ENCODE results near the gene MAGOHB. TPM values are rescaled to one million over a fixed set of nuclear protein-coding genes. Genes with fewer than 3 reads are reported as not detected.

The MAGOHB gene
- total and polyA plus RNA-seq, 2 of the 13 experiments (the other 11 are each of a cell fraction or from before 2014, with no cell fraction given) = 7.0 to 49.8 TPM

DNA sequence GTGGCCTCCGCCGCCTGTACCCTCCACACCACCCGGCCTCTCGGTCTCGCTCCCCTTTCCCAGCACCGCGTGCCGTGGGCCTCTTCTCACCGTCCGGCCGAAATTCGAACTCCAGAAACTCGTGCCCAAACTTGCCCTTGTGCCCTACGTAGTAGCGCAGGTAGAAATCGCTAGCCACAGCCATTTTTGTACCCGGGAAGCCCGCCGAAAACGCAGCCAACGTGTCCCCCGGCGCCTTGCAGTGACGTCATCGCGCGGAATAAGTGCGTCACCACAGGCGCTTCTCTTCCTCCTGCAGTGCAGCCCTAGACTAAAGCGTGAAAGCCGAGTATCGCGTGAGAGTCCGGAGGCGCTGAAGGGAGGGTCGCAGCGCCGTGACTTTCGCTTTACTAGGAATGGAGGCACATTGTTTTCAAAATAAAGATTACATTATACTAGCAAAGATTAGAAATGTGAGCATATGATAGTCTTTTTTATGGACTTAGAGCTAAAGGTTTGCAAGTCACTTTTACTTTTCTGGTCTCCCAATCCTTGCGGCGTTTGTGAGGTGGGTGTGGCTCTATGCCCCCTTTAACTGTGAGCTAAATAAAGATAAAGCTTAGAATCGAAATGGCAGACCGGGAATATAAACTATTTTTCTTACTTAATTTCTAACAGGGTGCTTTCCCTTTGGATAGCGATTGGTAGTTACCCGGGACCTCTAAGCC is at the start of gene MAGOHB (continued):
- no peak for TF ChIP-seq GLI4 (CRISPR knock-in tag; IDR thresholded peaks at IDR 0.05; ENCODE audit: borderline replicate concordance)
- TF ChIP-seq REXO4 (CRISPR knock-in tag; IDR thresholded peaks at IDR 0.05; ENCODE audit: borderline replicate concordance) = no peak
- no peak for TF ChIP-seq ZSCAN21 (CRISPR knock-in tag; IDR thresholded peaks at IDR 0.05; ENCODE audit: borderline replicate concordance)
- TF ChIP-seq, protein P1, sequence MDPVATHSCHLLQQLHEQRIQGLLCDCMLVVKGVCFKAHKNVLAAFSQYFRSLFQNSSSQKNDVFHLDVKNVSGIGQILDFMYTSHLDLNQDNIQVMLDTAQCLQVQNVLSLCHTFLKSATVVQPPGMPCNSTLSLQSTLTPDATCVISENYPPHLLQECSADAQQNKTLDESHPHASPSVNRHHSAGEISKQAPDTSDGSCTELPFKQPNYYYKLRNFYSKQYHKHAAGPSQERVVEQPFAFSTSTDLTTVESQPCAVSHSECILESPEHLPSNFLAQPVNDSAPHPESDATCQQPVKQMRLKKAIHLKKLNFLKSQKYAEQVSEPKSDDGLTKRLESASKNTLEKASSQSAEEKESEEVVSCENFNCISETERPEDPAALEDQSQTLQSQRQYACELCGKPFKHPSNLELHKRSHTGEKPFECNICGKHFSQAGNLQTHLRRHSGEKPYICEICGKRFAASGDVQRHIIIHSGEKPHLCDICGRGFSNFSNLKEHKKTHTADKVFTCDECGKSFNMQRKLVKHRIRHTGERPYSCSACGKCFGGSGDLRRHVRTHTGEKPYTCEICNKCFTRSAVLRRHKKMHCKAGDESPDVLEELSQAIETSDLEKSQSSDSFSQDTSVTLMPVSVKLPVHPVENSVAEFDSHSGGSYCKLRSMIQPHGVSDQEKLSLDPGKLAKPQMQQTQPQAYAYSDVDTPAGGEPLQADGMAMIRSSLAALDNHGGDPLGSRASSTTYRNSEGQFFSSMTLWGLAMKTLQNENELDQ (CRISPR knock-in tag; IDR thresholded peaks at IDR 0.05; ENCODE audit: borderline replicate concordance) = 0 out of 2 replicates have a peak, but pooled peaks have one; percentile 46
- TF ChIP-seq KLF13 (CRISPR knock-in tag; IDR thresholded peaks at IDR 0.05) = no peak
- TF ChIP-seq, protein P2, sequence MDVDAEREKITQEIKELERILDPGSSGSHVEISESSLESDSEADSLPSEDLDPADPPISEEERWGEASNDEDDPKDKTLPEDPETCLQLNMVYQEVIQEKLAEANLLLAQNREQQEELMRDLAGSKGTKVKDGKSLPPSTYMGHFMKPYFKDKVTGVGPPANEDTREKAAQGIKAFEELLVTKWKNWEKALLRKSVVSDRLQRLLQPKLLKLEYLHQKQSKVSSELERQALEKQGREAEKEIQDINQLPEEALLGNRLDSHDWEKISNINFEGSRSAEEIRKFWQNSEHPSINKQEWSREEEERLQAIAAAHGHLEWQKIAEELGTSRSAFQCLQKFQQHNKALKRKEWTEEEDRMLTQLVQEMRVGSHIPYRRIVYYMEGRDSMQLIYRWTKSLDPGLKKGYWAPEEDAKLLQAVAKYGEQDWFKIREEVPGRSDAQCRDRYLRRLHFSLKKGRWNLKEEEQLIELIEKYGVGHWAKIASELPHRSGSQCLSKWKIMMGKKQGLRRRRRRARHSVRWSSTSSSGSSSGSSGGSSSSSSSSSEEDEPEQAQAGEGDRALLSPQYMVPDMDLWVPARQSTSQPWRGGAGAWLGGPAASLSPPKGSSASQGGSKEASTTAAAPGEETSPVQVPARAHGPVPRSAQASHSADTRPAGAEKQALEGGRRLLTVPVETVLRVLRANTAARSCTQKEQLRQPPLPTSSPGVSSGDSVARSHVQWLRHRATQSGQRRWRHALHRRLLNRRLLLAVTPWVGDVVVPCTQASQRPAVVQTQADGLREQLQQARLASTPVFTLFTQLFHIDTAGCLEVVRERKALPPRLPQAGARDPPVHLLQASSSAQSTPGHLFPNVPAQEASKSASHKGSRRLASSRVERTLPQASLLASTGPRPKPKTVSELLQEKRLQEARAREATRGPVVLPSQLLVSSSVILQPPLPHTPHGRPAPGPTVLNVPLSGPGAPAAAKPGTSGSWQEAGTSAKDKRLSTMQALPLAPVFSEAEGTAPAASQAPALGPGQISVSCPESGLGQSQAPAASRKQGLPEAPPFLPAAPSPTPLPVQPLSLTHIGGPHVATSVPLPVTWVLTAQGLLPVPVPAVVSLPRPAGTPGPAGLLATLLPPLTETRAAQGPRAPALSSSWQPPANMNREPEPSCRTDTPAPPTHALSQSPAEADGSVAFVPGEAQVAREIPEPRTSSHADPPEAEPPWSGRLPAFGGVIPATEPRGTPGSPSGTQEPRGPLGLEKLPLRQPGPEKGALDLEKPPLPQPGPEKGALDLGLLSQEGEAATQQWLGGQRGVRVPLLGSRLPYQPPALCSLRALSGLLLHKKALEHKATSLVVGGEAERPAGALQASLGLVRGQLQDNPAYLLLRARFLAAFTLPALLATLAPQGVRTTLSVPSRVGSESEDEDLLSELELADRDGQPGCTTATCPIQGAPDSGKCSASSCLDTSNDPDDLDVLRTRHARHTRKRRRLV (CRISPR knock-in tag; IDR thresholded peaks at IDR 0.05) = no peak
- TF ChIP-seq, protein P3, sequence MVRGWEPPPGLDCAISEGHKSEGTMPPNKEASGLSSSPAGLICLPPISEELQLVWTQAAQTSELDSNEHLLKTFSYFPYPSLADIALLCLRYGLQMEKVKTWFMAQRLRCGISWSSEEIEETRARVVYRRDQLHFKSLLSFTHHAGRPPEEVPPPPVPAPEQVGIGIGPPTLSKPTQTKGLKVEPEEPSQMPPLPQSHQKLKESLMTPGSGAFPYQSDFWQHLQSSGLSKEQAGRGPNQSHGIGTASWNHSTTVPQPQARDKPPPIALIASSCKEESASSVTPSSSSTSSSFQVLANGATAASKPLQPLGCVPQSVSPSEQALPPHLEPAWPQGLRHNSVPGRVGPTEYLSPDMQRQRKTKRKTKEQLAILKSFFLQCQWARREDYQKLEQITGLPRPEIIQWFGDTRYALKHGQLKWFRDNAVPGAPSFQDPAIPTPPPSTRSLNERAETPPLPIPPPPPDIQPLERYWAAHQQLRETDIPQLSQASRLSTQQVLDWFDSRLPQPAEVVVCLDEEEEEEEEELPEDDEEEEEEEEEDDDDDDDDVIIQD (CRISPR knock-in tag; IDR thresholded peaks at IDR 0.05; ENCODE audit: low read depth) = peak; percentile 72; the same call in 1 of the 2 replicates
- no peak for TF ChIP-seq ZNF230 (CRISPR knock-in tag; IDR thresholded peaks at IDR 0.05)
- TF ChIP-seq, protein P4, sequence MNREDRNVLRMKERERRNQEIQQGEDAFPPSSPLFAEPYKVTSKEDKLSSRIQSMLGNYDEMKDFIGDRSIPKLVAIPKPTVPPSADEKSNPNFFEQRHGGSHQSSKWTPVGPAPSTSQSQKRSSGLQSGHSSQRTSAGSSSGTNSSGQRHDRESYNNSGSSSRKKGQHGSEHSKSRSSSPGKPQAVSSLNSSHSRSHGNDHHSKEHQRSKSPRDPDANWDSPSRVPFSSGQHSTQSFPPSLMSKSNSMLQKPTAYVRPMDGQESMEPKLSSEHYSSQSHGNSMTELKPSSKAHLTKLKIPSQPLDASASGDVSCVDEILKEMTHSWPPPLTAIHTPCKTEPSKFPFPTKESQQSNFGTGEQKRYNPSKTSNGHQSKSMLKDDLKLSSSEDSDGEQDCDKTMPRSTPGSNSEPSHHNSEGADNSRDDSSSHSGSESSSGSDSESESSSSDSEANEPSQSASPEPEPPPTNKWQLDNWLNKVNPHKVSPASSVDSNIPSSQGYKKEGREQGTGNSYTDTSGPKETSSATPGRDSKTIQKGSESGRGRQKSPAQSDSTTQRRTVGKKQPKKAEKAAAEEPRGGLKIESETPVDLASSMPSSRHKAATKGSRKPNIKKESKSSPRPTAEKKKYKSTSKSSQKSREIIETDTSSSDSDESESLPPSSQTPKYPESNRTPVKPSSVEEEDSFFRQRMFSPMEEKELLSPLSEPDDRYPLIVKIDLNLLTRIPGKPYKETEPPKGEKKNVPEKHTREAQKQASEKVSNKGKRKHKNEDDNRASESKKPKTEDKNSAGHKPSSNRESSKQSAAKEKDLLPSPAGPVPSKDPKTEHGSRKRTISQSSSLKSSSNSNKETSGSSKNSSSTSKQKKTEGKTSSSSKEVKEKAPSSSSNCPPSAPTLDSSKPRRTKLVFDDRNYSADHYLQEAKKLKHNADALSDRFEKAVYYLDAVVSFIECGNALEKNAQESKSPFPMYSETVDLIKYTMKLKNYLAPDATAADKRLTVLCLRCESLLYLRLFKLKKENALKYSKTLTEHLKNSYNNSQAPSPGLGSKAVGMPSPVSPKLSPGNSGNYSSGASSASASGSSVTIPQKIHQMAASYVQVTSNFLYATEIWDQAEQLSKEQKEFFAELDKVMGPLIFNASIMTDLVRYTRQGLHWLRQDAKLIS (CRISPR knock-in tag; IDR thresholded peaks at IDR 0.05) = peak; percentile 64; the same call in 1 of the 2 replicates
- peak; percentile 85 for TF ChIP-seq TEAD3 (CRISPR knock-in tag; optimal IDR thresholded peaks at IDR 0.05; ENCODE audit: borderline replicate concordance)
- no peak for TF ChIP-seq ZNF546 (CRISPR knock-in tag; conservative IDR thresholded peaks at IDR 0.05)
- no peak for TF ChIP-seq ZNF615 (CRISPR knock-in tag; IDR thresholded peaks at IDR 0.05; ENCODE audit: borderline replicate concordance)
- TF ChIP-seq, protein P5, sequence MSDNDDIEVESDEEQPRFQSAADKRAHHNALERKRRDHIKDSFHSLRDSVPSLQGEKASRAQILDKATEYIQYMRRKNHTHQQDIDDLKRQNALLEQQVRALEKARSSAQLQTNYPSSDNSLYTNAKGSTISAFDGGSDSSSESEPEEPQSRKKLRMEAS (IDR thresholded peaks at IDR 0.05) = peak; percentile 97
- peak; percentile 58 for TF ChIP-seq BHLHE40 (IDR thresholded peaks at IDR 0.05; ENCODE audit: low read length)
- TF ChIP-seq ZNF598 (CRISPR knock-in tag; IDR thresholded peaks at IDR 0.05; ENCODE audit: borderline replicate concordance) = peak; percentile 84

Data from HepG2 (cell line).